OCI-LY1 (cell line): ENCODE measurements around the gene NTNG1.

Source experiments
- H2AFZ ChIP-seq: fragments of 200-600 bp; sonication (generic), shearing (Covaris generic); 2 replicates; pipeline ENCODE4 v1.6.0; 2014; ENCODE audit warnings: antibody characterized with exemption, mild to moderate bottlenecking, low read length
- H3F3A ChIP-seq: fragments of 200-600 bp; sonication (generic), shearing (Covaris generic); 2 replicates; pipeline ENCODE4 v1.6.0; 2014; ENCODE audit warnings: mild to moderate bottlenecking, antibody characterized with exemption, low read length, moderate library complexity; ENCODE audit not compliant: insufficient read depth
- H3K27ac ChIP-seq: fragments of 200-600 bp; sonication (generic); 2 replicates; pipeline ENCODE4 v1.5.1; 2014; ENCODE audit warnings: low read length, mixed run types, mild to moderate bottlenecking, low read depth; ENCODE audit not compliant: poor library complexity, severe bottlenecking
- H3K27me3 ChIP-seq: fragments of 200-600 bp; sonication (generic); 2 replicates; pipeline ENCODE4 v1.6.0; 2014; ENCODE audit warnings: antibody characterized with exemption, mild to moderate bottlenecking, low read length, moderate library complexity; ENCODE audit not compliant: insufficient read depth
- H3K36me3 ChIP-seq: fragments of 200-600 bp; sonication (generic); 2 replicates; pipeline ENCODE4 v1.6.1; 2014; ENCODE audit warnings: mild to moderate bottlenecking, antibody characterized with exemption, low read length, moderate library complexity, mixed read lengths; ENCODE audit not compliant: insufficient read depth
- H3K4me1 ChIP-seq: fragments of 200-600 bp; sonication (generic); 2 replicates; pipeline ENCODE4 v1.5.1; 2014; ENCODE audit warnings: mild to moderate bottlenecking, low read length, moderate library complexity; ENCODE audit not compliant: insufficient read depth, severe bottlenecking
- H3K4me2 ChIP-seq: fragments of 200-600 bp; sonication (generic), shearing (Covaris generic); 2 replicates; pipeline ENCODE4 v1.6.1; 2014; ENCODE audit warnings: low read length
- H3K4me3 ChIP-seq: fragments of 200-600 bp; sonication (generic); 2 replicates; pipeline ENCODE4 v1.5.1; 2014; ENCODE audit warnings: low read length, low read depth, mild to moderate bottlenecking, mixed read lengths; ENCODE audit not compliant: poor library complexity, severe bottlenecking
- H3K79me2 ChIP-seq: fragments of 200-600 bp; shearing (Covaris generic); 2 replicates; pipeline ENCODE4 v1.6.1; 2016; ENCODE audit warnings: mixed run types, low read length, mixed read lengths; ENCODE audit not compliant: insufficient read depth
- H3K9ac ChIP-seq: fragments of 200-600 bp; sonication (generic), shearing (Covaris generic); 2 replicates; pipeline ENCODE4 v1.6.1; 2014; ENCODE audit warnings: mild to moderate bottlenecking, low read length, mixed read lengths
- H3K9me2 ChIP-seq: fragments of 200-600 bp; sonication (generic), shearing (Covaris generic); 2 replicates; pipeline ENCODE4 v1.6.1; 2014; ENCODE audit warnings: low read depth, mild to moderate bottlenecking, low read length, mixed read lengths
- H3K9me3 ChIP-seq: fragments of 200-600 bp; shearing (Covaris generic); 2 replicates; pipeline ENCODE4 v1.6.1; 2014; ENCODE audit warnings: low read length, mixed read lengths
- H4K20me1 ChIP-seq: fragments of 200-600 bp; sonication (generic), shearing (Covaris generic); 2 replicates; pipeline ENCODE4 v1.6.0; 2016; ENCODE audit warnings: mild to moderate bottlenecking, low read length; ENCODE audit not compliant: insufficient read depth
- CTCF ChIP-seq: fragments of 200-600 bp; sonication (generic), shearing (Covaris generic); IDR thresholded peaks from 2 replicates; pipeline ENCODE4 v1.5.1; 2017; ENCODE audit warnings: mild to moderate bottlenecking, antibody characterized with exemption, low read length, moderate library complexity, mixed read lengths
- EZH2 ChIP-seq: fragments of 200-600 bp; sonication (generic), shearing (Covaris generic); IDR thresholded peaks from 2 replicates; pipeline ENCODE4 v1.8.0; 2017; ENCODE audit warnings: borderline replicate concordance, mixed run types, mild to moderate bottlenecking, antibody characterized with exemption, low read length, moderate library complexity, mixed read lengths

NTNG1 gene

GRCh38 chr1:107499139-107499744, 358.4 kb downstream of the NTNG1 start:
- H3K4me3 ChIP-seq, result no peak overlapping the region
- no peaks in the 10 kb centered on the region for H4K20me1 ChIP-seq
- no peaks in the 10 kb centered on the region for H3K9me2 ChIP-seq
- H3K27me3 ChIP-seq, result no peaks in the 10 kb centered on the region
- H3K9me3 ChIP-seq, result no peaks in the 10 kb centered on the region
- H3K4me1 ChIP-seq, result no peaks in the 10 kb centered on the region
- H3K9ac ChIP-seq, result no peak overlapping the region
- TF ChIP-seq CTCF (no peak), EZH2 (no peak)
- no peaks in the 10 kb centered on the region for H3K79me2 ChIP-seq
- no peak overlapping the region for H3K27ac ChIP-seq
- H3K4me2 ChIP-seq, result no peak overlapping the region
- H3F3A ChIP-seq, result no peaks in the 10 kb centered on the region
- no peak overlapping the region for H2AFZ ChIP-seq
- H3K36me3 ChIP-seq, result no peaks in the 10 kb centered on the region

- TF ChIP-seq EZH2, result no peak
- TF ChIP-seq CTCF, result no peak
- no peak overlapping the region for H3K9ac ChIP-seq
- no peak overlapping the region for H3K4me3 ChIP-seq
- no peaks in the 10 kb centered on the region for H3K9me3 ChIP-seq
- no peaks in the 10 kb centered on the region for H3K36me3 ChIP-seq
- no peaks in the 10 kb centered on the region for H3F3A ChIP-seq
- H3K27ac ChIP-seq, result no peak overlapping the region
- H4K20me1 ChIP-seq, result no peaks in the 10 kb centered on the region
- H3K4me2 ChIP-seq, result no peak overlapping the region
- H3K79me2 ChIP-seq, result no peaks in the 10 kb centered on the region
- H2AFZ ChIP-seq, result no peak overlapping the region
- no peaks in the 10 kb centered on the region for H3K27me3 ChIP-seq
- H3K4me1 ChIP-seq, result no peaks in the 10 kb centered on the region
- H3K9me2 ChIP-seq, result no peaks in the 10 kb centered on the region
These were observed 360.3 kb downstream of the NTNG1 start for GRCh38 chr1:107501081-107501605.

GRCh38 chr1:107510347-107510746, 369.5 kb downstream of the NTNG1 start:
- H3K79me2 ChIP-seq, result no peaks in the 10 kb centered on the region
- no peaks in the 10 kb centered on the region for H3K9me3 ChIP-seq
- no peaks in the 10 kb centered on the region for H3K36me3 ChIP-seq
- no peak overlapping the region for H3K9ac ChIP-seq
- no peaks in the 10 kb centered on the region for H3F3A ChIP-seq
- TF ChIP-seq EZH2 (no peak), CTCF (no peak)
- H3K27me3 ChIP-seq, result no peaks in the 10 kb centered on the region
- H2AFZ ChIP-seq, result no peak overlapping the region
- no peaks in the 10 kb centered on the region for H3K9me2 ChIP-seq
- H4K20me1 ChIP-seq, result no peaks in the 10 kb centered on the region
- H3K4me3 ChIP-seq, result no peak overlapping the region
- H3K27ac ChIP-seq, result no peak overlapping the region
- H3K4me2 ChIP-seq, result no peak overlapping the region
- H3K4me1 ChIP-seq, result no peaks in the 10 kb centered on the region
